Hepatocyte (in vitro differentiated cells): ENCODE measurements around the gene WNK2.

Experiments used
- EZH2 ChIP-seq: fragments of 200-600 bp; sonication (generic); IDR thresholded peaks from 2 replicates; pipeline ENCODE4 v1.6.1; 2016; ENCODE audit warnings: antibody characterized with exemption, mild to moderate bottlenecking, borderline replicate concordance
- TF ChIP-seq, protein P1 (sequence below): fragments of 200-600 bp; sonication (generic); IDR thresholded peaks from 2 replicates; pipeline ENCODE4 v1.5.1; 2016; ENCODE audit warnings: antibody characterized with exemption, mild to moderate bottlenecking; ENCODE audit not compliant: poor library complexity

DNA sequence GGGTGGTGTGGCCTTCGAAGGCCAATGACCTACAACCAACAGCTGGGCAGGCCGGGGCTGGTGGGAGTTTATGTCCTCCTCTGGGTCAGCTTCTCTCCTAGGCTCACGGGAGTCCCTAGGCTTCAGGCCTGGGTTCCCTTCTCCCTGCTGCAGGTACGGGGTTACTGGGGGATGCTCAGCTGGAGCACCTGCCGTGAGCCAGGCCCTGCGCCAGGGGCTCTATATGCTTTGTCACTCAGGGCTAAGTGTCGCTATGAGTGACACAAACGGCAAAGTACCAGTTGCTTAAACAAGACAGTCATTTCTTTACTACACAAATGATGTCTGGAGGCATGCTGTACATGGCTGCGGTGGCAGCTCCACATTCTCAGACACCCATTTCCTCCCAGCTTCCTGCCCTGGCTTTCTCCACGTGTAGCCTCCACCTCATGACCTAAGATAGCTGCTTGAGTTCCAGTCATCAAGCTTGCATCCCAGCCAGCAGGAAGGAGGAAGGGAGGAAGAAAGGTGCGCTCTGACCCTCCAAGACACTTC, 27.4 kb upstream of the WNK2 start:
- TF ChIP-seq, protein P1, sequence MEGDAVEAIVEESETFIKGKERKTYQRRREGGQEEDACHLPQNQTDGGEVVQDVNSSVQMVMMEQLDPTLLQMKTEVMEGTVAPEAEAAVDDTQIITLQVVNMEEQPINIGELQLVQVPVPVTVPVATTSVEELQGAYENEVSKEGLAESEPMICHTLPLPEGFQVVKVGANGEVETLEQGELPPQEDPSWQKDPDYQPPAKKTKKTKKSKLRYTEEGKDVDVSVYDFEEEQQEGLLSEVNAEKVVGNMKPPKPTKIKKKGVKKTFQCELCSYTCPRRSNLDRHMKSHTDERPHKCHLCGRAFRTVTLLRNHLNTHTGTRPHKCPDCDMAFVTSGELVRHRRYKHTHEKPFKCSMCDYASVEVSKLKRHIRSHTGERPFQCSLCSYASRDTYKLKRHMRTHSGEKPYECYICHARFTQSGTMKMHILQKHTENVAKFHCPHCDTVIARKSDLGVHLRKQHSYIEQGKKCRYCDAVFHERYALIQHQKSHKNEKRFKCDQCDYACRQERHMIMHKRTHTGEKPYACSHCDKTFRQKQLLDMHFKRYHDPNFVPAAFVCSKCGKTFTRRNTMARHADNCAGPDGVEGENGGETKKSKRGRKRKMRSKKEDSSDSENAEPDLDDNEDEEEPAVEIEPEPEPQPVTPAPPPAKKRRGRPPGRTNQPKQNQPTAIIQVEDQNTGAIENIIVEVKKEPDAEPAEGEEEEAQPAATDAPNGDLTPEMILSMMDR: no peak
- TF ChIP-seq EZH2: no peak
